DND-41 (cell line): Measurements from ENCODE around the gene VPS37C.

Source experiments
- EZH2 ChIP-seq: IDR thresholded peaks from 3 replicates; pipeline ENCODE4 v1.6.1; 2012; ENCODE audit warnings: borderline replicate concordance, low read depth, mild to moderate bottlenecking, moderate library complexity, low read length, inconsistent platforms; ENCODE audit not compliant: severe bottlenecking
- TF ChIP-seq, protein P1 (sequence below): IDR thresholded peaks from 2 replicates; pipeline ENCODE4 v1.5.1; 2012; ENCODE audit warnings: borderline replicate concordance, low read length, moderate library complexity, mild to moderate bottlenecking; ENCODE audit not compliant: poor library complexity, severe bottlenecking; ENCODE audit errors: extremely low read depth

DNA sequence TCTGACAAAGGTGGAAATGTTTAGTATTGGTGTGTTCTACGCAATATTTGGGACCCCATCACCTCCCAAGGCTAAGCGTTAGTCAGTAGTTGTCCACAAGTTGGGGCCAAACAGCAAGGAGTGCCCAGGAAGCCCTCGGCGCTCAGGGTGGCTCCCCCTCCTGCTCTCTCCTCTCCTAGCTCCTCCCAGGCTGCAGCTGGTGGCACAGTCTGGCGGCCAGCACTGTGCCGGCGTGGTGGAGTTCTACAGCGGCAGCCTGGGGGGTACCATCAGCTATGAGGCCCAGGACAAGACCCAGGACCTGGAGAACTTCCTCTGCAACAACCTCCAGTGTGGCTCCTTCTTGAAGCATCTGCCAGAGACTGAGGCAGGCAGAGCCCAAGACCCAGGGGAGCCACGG, 42.2 kb downstream of the VPS37C start:
- TF ChIP-seq, protein P1, sequence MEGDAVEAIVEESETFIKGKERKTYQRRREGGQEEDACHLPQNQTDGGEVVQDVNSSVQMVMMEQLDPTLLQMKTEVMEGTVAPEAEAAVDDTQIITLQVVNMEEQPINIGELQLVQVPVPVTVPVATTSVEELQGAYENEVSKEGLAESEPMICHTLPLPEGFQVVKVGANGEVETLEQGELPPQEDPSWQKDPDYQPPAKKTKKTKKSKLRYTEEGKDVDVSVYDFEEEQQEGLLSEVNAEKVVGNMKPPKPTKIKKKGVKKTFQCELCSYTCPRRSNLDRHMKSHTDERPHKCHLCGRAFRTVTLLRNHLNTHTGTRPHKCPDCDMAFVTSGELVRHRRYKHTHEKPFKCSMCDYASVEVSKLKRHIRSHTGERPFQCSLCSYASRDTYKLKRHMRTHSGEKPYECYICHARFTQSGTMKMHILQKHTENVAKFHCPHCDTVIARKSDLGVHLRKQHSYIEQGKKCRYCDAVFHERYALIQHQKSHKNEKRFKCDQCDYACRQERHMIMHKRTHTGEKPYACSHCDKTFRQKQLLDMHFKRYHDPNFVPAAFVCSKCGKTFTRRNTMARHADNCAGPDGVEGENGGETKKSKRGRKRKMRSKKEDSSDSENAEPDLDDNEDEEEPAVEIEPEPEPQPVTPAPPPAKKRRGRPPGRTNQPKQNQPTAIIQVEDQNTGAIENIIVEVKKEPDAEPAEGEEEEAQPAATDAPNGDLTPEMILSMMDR = no peak
- no peak for TF ChIP-seq EZH2
